ENCODE measurements around the gene SPOCK1.

The SPOCK1 gene

DNA sequence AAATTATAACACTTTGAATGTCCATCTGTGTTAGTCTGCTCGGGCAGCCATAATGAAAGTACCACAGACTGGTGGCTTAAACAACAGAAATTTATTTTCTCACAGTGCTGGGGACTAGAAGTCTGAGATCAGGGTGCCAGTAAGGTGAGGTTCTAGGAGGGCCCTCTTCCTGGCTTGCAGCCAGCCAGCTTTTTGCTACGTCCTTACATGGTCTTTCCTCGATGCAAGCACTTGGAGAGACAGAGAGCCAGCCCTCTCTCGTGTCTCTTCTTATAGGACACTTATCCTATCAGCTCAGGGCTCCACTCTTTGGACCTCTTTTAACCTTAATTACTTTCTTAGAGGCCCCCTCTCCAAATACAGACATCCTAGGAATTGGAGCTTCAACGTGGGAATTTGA lies 351.8 kb downstream of the SPOCK1 start:
- DNase-seq (ENCODE audit: low spot score) = no peak

DNA sequence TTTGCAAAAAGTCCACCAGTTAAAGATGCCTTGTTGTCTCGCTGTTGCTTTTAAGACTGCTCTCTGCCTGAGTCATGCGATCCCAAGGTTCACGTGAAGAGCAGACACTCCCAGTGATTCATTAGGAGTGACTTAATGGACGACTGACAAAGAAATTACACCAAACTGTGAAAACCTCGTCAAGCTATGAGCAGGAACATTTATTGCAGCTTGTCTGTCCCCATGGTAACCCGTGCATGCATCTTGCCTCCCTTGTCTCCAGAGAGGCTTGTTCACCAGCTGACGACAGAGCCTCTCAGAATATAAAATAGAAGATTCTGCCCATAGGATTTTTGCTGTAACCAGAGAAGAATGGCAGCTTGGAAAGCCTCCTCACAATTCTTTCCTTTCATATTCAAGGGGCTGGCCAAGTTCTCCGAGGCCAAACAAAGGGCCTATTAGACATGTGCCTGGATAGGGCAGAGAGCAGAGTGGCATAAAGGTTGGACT lies 352.7 kb downstream of the SPOCK1 start:
- DNase-seq (ENCODE audit: low spot score) = no peak

DNA sequence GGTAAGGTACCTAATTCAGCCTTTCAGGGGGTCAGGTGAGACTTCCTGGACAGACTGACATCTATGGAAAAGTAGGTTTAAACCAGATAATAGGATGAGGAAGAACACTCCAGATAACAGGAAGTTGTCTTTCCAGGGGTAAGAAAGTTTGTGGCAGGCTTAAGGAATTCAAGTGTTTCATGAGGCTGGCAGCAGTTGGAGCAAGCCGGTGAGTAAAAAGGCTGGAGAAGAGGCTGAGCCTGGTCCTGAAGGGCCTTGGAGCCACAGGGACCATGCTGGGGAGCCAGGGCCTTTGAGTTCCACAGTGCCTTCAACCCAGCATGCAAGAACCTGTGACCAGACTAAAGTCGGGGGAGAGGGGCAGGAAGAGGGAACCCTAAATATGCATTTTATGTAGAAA lies 353.4 kb downstream of the SPOCK1 start:
- no peak for DNase-seq (ENCODE audit: low spot score)

DNA sequence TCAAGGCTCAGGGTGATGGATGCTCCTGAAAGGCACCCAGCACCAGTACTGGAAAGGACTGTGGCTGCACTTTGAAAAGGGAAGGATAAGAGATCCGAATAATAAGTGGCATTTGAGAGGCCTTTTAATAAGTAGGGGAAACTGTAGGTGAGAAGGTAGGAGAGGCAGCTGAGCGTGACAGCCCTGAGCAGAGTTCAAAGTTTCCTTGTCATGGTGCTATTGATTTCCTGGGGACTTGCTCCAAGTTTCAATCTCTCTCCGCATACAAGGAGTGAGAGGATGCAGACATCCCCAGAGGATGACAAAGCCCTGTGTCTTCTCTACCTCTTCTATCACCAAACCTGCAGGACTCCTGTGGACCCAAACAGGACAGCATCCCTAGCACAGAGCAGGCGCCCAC lies 354.5 kb downstream of the SPOCK1 start:
- no peak for DNase-seq (ENCODE audit: low spot score)

DNA sequence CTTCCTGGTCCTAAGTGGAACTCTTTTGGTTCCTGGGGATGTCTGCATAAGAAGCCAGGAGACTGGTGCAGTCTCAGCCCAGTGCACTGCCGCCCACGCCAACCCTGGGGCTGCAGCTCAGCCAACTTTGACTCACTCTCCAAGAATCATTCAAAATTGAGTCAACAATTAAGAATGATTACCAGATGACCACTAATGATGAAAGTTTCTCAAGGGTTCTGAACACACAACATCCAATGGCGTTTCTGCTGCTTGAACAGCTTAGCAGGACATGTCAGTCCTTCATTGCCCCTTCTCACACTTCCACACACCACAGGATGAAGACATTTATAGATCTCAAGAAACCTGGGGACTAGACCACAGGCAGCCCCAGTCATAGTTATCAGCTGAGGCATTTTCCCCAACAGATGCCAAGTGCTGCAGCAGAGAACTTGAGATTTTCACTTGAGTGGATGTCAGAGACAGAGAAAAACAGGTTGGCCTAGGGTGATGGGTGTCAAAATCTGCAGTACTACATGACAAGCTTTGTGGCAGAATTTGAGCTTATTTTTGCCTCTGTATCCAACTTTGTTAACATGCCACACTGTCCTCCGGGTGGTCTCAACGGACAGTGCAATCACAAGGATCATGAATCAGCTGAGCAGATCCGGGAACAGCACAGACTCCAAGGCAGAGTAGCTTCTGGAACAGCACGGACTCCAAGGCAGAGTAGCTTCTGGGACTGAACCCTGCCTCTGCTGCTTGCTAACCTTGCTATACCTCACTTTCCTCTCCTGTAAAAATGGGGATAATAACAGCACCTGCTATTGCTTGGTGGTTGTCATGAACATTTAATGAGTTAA lies 356.1 kb downstream of the SPOCK1 start:
- no peak for DNase-seq (ENCODE audit: low spot score)

DNA sequence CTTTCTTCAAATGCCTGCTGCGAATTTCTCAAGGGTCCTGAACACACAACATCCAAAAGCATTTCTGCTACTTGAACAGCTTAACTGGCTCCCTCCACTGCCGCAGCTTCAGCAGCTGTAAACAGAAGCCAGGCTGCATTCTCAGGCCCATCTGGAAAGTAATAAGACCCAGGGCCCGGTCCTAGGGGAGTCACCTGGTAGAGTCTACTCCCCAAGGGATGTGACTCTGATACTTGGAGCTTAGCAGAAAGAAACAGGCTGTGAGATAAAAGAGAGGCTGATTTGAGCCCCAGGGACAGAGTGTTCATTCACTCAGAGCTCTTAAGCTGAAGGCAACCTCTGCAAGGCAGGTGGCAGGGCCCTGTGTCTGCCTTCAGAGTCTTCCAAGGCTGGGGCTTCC lies 356.8 kb downstream of the SPOCK1 start:
- DNase-seq (ENCODE audit: low spot score) = no peak

DNA sequence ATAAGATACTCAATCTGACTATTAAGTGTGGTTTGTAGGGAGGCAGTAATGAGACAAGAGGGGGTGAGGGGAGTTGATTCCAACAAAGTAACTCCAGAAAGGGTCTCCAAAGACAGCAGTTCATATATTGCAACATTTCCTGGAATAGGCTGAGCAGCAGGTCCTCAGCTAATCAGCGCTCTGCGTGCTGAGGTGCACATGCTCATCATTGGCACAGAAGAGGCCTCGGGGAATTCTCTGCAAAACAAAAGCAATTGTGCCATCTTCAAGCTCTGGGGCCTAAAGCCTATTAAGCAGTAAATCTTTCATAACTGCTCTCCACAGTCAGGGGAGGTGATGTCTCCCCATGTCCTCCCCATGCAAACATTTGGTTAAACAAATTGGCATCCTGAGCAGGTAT lies 357.3 kb downstream of the SPOCK1 start:
- DNase-seq (ENCODE audit: low spot score) = no peak

DNA sequence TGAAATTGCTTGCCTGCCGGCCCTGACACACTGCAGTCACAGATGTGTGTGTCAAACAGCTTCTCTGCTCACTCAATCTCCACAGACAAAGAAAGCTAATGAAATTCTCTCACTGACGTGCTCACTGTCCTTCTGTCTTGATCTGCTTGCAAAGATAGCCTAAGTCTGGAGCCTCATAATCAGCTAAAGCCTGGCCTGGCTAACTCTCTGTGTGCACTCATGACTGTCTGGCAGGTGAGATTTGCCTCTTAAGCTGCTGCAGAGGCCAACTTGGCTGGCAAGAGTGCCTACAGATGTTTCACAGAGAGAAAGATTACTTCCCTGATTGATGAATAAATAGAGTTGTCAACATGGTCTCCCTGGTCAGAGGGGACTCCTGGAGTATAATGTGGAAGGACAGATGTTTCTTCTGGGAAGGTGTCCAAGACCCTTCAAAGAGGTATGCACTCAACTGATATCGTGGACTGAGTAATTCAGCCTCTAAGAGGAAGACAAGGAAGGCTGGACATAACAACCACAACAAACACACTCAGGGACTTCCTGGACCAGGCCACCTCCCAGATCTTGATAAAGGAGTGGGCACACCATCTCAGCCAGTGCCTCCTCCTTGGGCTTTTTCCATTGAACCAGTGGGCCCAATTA lies 362.0 kb downstream of the SPOCK1 start:
- no peak for DNase-seq (ENCODE audit: low spot score)

DNA sequence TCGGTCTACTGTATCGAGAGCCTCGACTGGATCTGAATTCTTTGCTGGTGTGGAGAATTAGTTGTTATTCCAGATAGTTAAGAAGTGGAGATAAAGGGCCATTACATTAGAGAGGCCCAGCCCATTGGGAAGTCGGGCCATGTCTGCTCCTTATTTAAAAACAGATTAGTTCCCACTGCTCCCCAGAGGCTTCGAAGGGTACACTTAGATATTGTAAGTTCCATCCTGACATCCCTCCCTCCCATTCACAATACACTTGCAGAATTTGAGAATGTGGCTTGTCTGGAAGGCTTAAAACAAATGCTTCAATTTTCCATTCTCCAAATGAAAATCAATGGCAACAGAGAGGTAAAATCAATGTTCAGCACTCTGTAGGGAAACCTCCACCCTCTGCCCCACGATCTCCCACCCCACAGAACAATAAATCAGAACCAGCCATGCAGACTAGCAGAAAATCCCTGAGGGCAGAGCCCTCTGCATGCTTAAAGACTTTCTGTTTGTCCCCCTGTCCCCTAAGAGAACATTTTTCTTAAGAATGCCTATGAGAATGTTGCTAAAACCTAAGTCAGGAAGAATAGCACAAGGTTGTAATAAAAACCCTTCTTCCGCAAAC lies 364.1 kb downstream of the SPOCK1 start:
- DNase-seq (ENCODE audit: low spot score) = no peak

DNA sequence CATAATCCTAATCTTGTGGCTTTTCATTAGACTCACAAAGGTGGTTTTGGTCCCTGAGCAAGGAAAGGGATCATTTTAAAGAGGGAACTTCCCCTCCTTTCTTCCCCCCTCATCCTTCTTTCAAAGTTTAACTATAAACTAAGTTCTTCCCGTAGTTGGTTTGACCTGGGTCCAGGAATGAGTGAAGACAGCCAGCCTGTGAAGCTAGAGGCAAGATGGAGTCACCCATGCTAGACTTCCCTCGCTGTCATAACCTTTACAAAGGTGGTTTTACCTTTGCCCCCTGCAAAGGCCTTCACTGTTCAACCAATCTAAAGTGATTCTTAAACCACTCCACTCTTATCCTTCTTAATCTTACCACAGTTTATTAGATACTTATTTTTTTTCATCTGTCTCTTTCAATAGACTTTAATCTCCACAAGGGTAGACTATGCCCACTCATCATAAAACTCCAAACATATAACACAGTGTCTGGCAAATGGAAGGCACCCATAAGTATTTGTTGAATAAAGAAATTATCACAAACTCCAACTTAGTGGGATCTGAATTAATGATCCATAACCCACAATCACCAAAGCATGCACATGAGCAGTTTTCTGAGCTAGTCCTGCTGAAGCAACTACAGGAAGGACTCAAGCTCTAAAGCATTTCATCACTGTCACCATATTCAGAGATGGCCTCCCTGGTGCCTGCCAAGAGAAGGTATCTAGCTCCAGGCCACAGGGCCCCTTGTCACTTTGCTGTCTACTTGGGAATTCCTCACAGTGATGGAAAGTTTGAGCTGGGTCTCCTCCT lies 369.0 kb downstream of the SPOCK1 start:
- DNase-seq (ENCODE audit: low spot score) = no peak

DNA sequence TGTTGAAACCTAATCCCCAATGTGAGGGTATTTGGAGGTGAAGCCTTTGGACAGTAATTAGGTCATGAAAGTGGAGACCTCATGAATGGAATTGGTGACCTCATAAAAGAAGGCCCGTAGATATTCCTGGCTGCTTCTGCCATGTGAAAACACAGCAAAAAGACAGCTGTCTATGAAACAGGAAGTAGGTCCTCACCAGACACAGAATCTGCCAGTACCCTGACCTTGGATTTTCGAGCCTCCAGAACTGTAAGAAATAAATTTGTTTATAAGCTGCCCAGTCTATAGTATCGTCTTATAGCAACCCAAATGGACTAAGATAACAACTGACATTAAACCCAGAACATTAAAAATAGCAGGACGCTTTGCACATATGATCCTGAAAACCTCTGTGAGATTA lies 371.1 kb downstream of the SPOCK1 start:
- DNase-seq (ENCODE audit: low spot score) = no peak

DNA sequence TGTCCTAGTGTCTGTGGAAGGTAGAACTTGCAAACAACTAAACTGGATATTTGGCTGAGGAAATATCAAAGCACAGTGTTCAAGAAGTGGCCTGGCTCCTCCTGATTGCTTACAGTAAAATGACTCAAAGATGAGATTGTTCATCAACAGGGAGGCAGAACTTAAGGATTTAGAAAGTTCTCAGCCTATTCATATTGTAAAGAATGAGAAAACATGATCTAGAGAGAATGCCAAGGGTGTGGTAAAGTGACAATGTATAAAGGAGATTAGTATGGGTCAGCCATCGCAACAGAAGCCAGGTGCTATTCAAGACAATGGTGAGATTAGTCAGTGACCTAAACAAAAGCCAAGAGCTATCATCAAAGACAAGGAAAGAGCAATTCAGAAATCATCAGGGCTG lies 372.3 kb downstream of the SPOCK1 start:
- no peak for DNase-seq (ENCODE audit: low spot score)

DNA sequence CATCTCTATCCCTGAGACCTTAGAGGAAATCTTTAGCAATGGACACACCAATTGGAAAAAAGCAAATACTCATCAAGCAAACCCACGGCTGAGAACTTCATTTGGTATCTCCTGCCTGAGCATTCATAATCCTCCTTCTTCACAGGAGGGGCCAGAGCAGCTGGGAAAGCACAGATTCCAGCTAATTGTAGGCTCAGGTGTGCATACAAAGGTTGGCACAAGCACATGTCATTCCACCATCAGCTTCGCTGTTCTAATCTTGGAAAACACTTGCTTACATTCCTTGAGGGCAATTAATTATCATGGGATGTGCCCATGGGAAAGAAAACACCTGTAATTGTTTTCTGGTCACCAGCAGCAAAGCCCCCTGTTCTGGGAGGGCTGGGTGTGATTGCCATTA lies 376.6 kb downstream of the SPOCK1 start:
- DNase-seq (ENCODE audit: low spot score) = no peak

DNA sequence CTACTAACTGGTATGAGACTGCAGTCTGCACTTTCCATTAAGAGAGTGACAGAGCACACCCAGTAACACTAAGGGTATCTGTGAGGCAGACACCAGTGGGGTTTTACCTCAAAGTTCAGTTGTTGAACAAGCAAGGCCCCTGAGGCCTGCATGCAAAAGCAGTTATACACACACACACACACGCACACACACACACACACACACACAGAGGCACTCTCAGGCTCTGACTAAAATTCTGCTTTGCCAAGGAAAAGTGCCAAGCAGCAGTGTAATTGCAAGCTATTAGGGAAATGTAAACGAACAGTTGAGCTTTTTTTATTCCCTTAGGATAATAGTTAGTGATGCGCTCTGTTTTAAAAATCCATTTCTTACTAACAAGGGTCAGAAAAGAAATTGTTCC lies 377.1 kb downstream of the SPOCK1 start:
- no peak for DNase-seq (ENCODE audit: low spot score)

DNA sequence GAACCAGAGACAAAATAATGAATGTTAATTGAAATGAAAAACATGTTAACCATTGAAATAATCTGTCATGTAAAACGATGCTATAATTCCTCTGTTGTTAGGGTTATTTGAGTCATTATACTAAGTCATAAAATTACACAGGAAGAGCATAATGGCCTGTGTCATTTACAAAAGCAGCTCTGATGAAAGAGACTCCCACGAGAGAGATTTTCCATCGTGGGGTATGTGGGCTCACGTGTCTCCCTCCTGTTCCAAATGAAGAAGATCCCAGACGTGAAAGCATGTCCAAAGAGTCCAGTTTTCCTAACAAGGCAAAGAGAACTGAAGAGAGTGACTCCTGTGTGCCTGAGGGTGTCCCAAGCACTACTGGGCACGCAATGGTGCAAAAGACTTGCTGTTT lies 379.8 kb downstream of the SPOCK1 start:
- DNase-seq (ENCODE audit: low spot score) = no peak

DNA sequence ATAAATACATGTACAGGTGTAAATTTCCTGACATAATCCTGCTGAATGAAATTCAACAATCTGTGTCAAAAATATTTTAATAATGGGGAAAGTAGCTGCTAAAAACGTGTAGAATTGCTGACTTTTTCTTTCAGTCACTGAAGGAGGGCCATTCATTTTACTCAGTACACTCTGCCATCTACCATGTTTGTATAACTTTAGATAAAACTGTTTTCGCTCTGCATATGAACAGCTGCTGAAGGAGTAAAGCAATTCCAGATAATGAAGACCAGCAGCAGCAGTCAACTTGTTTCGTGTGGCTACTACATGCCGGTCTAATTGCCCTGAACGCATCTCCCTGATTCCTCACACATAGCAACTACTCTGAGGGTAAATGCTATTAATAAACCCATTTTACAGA lies 380.5 kb downstream of the SPOCK1 start:
- no peak for DNase-seq (ENCODE audit: low spot score)

DNA sequence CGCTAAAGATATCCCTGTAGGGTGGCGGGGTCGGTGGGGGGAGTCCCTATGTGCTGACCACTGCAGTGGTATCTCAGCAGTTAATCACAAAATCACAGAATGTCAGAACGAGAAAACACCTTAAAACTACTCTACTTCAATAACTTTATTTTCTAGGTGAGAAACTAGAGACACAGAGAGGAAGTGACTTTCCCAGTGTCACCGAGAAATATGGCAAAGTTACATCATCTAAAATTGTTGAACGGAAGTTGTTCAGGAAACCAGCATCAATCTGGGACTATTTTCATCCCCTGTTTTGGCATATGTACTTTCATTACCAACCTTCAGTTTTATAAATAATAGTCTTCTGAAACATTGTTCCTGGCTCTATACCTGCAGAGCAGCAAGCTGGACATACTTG lies 384.0 kb downstream of the SPOCK1 start:
- no peak for DNase-seq (ENCODE audit: low spot score)

DNA sequence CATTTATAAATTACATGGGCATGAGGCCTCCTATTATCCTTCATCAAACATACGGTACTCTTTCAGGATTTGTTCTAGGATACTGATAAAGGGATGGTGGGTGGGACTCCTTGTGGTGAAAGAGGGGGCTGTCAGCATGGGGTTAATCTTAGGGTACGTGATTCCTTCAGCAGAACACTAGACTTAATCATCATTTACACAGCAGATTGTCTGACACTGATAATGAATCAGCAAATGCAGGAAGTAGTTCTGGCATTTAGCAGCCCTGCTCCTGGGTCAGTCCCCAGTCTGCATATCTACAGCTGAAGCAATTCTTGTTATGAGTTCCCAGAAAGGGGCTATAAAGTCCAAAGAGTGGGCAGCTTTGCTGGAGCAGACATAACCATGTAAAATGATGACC lies 384.6 kb downstream of the SPOCK1 start:
- no peak for DNase-seq (ENCODE audit: low spot score)

DNA sequence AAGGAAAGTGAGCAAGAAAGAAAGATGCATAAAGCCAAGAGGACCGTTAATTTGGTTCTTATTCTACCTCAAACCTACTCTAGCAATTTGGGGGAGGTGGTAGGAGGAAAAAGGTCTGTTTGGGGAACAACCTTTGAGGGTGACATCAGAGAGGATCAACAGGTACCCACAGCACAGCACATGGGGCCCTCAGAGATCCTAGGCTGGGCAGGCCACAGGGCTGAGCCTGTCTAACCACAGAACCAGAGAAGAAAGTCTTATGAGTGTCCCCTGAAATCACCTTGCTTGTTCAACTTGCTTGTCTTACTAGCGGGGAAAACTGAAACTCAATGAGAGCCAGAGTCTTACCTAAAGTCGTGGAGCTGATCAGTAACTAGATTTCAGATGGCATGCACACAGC lies 385.2 kb downstream of the SPOCK1 start:
- DNase-seq (ENCODE audit: low spot score) = no peak

DNA sequence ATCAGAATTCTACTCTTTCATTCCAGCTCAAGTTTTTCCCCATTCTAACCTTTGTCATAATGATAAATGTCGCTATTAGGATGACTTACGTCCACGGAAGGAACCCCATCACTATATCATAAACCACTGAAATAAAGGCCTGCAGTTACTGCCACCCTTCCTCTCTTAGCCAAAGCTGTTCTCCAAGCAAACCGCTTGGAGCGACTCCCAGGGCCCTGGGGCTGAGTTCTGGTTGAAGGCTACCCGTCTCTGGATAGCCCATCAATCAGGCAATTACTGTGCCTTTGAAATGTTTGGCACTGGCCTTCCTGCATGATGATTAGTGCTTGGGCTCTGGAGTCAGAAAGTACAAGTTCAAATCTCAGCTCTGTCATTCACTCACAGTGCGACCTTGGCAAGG lies 386.0 kb downstream of the SPOCK1 start:
- no peak for DNase-seq (ENCODE audit: low spot score)

DNA sequence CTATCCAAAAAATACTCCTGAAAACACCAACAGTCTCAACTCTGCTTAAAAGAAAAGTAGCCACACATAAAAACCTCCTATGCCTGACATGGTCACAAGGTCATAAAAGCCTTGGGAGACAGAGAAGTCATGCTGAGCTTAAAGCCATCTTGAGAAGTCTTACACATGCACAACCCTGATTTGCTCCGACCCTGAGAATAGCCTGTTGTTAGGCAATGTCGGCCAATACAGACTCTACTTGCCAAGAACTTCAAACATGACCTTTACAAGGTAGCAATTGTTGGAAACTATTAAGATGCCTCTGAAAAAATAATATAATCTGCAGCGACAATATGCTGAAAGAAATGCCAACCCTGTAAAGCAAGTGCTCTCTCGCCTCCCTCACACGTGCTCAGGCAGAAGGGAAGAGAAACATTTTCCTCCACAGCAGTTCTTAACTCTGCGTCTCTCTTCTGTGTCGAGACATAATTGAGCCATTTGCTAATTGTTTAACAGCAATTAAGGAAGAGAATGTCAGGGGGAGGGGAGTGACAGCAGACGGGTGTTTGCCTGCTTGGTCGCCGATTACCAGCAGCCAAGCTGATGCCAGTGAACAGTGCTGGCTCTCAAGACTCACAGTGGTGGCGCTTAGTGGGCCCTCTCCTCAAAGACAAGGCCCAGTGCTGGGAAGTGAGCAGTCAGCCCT lies 393.6 kb downstream of the SPOCK1 start:
- DNase-seq (ENCODE audit: low spot score) = no peak

DNA sequence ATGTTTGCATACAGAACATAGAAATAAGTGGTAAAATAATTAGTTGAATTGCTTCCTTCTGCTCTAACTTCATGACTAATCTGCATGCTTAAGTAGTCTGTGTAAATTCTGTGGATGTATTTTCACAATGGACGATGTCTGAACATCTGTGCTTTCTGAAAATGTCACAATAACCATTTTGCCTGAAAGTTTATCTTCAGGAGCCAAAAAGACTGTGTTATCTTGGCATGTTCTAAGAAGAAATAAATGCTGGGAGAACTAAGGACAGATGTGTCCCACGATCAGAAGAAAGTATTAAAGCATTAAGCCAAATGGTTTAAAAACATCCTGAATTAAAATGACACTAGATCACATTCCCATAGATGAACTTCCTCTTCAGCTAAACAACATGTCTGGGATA lies 397.6 kb downstream of the SPOCK1 start:
- DNase-seq (ENCODE audit: low spot score) = no peak
